ENCODE data around the gene MEST. TPM values are rescaled to one million over a fixed set of nuclear protein-coding genes. Genes with fewer than 3 reads are reported as not detected.

MEST gene
- total and polyA plus RNA-seq, 2 of the 13 experiments (the other 11 are each of a cell fraction or from before 2014, with no cell fraction given), result 49.5 to 54.6 TPM

DNA sequence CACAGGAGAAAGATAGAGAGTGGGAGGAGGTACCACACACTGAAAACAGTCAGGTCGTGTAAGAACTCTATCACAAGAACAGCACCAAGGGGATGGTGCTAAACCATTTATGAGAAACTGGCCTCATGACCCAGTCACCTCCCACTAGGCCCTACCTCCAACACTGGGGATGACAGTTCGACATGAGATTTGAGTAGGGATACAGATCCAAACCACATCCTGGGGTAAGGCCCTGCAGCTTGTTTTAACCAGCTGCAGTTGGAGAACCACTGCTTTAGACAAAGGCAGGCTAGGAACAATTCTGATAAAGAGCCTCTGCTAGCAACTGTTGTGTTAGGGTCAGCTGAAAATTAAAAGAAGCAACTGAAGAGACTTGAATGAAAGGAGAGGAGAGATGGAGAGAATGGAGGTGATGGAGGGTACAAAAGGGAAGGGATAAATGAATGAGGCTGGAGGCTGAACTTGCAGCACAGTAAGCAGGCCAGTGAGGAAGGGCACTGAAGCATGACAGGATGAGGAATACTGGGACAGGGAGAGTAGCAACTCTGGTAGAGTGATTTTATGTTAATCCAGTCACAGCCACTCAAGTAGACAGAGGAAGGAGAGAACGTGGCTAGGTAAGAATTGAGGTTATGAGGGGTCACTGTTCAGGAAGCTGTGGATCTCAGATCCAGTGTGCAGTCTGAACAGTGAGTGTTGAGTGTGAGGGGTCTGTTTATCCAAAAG, 23.6 kb downstream of the MEST start:
- 82% methylated on average over 3 of the region's 3 CpGs for WGBS (ENCODE audit: low lambda C conversion rate)
- H4K20me1 ChIP-seq (ENCODE audit: insufficient read depth, low read length), result no peaks in the 10 kb centered on the region

DNA sequence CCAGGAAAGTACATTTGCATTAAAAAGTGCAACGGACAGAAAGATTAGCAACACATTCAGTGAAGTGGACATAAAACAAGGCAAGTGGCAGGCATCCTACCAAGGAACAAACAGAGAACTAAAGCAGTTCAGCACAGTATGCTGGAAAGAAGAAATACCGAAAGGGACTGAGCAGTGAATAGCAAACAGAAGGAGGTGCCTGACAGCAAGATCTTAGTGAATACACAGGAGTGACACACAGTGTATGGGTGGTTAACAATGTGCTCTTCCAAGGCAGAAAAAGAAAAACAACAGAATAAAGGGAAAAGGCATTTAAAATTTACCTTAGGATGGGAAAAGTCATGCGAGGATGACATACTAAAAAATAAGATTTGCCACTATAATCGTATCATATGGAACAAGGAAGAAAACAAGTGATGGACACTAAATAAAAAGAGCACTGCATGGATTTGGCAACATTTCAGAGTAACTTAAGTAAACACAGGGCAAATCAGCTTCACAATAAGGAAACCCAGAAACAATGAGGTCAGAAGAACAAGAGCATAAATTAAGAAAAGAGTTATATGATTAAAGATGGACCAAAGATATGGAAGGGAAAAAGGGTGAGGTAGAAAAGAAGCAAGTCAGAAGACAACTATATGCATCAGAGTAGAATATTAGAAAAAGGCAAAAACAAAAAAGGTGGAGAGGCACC, 29.5 kb downstream of the MEST start:
- BruUV-seq (replicated peaks), result no TSS peak
- Histone ChIP-seq H3K9me3 (ENCODE audit: low read length) (no peaks in the 10 kb centered on the region), H2AFZ (ENCODE audit: low read length) (no peak overlapping the region), H3K36me3 (replicated peaks in 1 of 2; ENCODE audit: control insufficient read depth in 1 of 2, insufficient read depth in 2 of 2, low read length in 2 of 2) (0 out of 5 replicates have a peak, but pooled peaks cover 0 to 2% of the 10 kb centered on the region in 2 experiments), H3K4me1 (ENCODE audit: insufficient read depth, low read length) (no peaks in the 10 kb centered on the region), H3K4me2 (ENCODE audit: low read depth, low read length) (no peak overlapping the region), H4K20me1 (ENCODE audit: insufficient read depth, low read length) (no peaks in the 10 kb centered on the region), H3K9ac (ENCODE audit: insufficient read depth, low read depth, low read length) (no peak overlapping the region), H3K79me2 (ENCODE audit: insufficient read depth, low read length) (no peaks in the 10 kb centered on the region), H3K27ac (ENCODE audit: extremely low read length, insufficient read depth, low read length) (no peak overlapping the region), H3K27me3 (ENCODE audit: control insufficient read depth in 1 of 2, insufficient read depth in 2 of 2, low read length in 2 of 2) (no peaks in the 10 kb centered on the region), H3K4me3 (replicated peaks in 1 of 3; ENCODE audit: insufficient read depth in 1 of 3, low read depth in 2 of 3, low read length in 3 of 3) (no peak overlapping the region)
- TF ChIP-seq, protein P1, sequence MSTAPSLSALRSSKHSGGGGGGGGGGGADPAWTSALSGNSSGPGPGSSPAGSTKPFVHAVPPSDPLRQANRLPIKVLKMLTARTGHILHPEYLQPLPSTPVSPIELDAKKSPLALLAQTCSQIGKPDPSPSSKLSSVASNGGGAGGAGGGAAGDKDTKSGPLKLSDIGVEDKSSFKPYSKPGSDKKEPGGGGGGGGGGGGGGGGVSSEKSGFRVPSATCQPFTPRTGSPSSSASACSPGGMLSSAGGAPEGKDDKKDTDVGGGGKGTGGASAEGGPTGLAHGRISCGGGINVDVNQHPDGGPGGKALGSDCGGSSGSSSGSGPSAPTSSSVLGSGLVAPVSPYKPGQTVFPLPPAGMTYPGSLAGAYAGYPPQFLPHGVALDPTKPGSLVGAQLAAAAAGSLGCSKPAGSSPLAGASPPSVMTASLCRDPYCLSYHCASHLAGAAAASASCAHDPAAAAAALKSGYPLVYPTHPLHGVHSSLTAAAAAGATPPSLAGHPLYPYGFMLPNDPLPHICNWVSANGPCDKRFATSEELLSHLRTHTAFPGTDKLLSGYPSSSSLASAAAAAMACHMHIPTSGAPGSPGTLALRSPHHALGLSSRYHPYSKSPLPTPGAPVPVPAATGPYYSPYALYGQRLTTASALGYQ (CRISPR knock-in tag; IDR thresholded peaks at IDR 0.05), result no peak
- no peak for TF ChIP-seq PAX8 (CRISPR knock-in tag; IDR thresholded peaks at IDR 0.05; ENCODE audit: borderline replicate concordance)
- no peak for TF ChIP-seq NR3C1 (CRISPR knock-in tag; IDR thresholded peaks at IDR 0.05)
- FAIRE-seq (no peak), ATAC-seq (no peak), DNase-seq (ENCODE audit: low spot score) (no peak)
- ChIA-PET CTCF (ENCODE audit: low intra/inter-chr PET ratio, low total read pairs) (no interaction called here), POLR2A (no interaction called here)
- WGBS (ENCODE audit: low lambda C conversion rate), result 96% methylated on average over 4 of the region's 4 CpGs
- in situ Hi-C loops (cut with HindIII; ENCODE audit: extremely low pct_ligation_motif_present, low pct_unique_long_range_greater_than_20kb) (no loop called here), intact Hi-C loops (cut with micrococcal nuclease; ENCODE audit: unreplicated experiment) (no loop called here)

More for the DNA sequence above, 23.6 kb downstream of the MEST start:
- Histone ChIP-seq H3K4me2 (ENCODE audit: low read depth, low read length) (no peak overlapping the region), H3K4me1 (ENCODE audit: insufficient read depth, low read length) (no peaks in the 10 kb centered on the region), H3K9ac (ENCODE audit: insufficient read depth, low read depth, low read length) (no peak overlapping the region), H2AFZ (ENCODE audit: low read length) (no peak overlapping the region), H3K36me3 (replicated peaks in 1 of 2; ENCODE audit: control insufficient read depth in 1 of 2, insufficient read depth in 2 of 2, low read length in 2 of 2) (peaks cover 1 to 2% of the 10 kb centered on the region in 2 experiments; a peak in 1 of 5 replicates), H3K4me3 (replicated peaks in 1 of 3; ENCODE audit: insufficient read depth in 1 of 3, low read depth in 2 of 3, low read length in 3 of 3) (no peak overlapping the region), H3K9me3 (ENCODE audit: low read length) (no peaks in the 10 kb centered on the region), H3K27me3 (ENCODE audit: control insufficient read depth in 1 of 2, insufficient read depth in 2 of 2, low read length in 2 of 2) (no peaks in the 10 kb centered on the region), H3K79me2 (ENCODE audit: insufficient read depth, low read length) (no peaks in the 10 kb centered on the region), H3K27ac (ENCODE audit: extremely low read length, insufficient read depth, low read length) (no peak overlapping the region)
- ChIA-PET CTCF (ENCODE audit: low intra/inter-chr PET ratio, low total read pairs) (no interaction called here), POLR2A (no interaction called here)
- no peak for DNase-seq (ENCODE audit: low spot score)
- in situ Hi-C loops (cut with HindIII; ENCODE audit: extremely low pct_ligation_motif_present, low pct_unique_long_range_greater_than_20kb), result no loop called here
- ATAC-seq, result no peak
- TF ChIP-seq CBFB (CRISPR knock-in tag; IDR thresholded peaks at IDR 0.05) (no peak), CEBPG (CRISPR knock-in tag; IDR thresholded peaks at IDR 0.05) (no peak), RFXAP (CRISPR knock-in tag; IDR thresholded peaks at IDR 0.05; ENCODE audit: borderline replicate concordance) (no peak), ZNF7 (CRISPR knock-in tag; IDR thresholded peaks at IDR 0.05) (no peak), ZNF3 (CRISPR knock-in tag; IDR thresholded peaks at IDR 0.05) (no peak), TBX3 (IDR thresholded peaks at IDR 0.05; ENCODE audit: borderline replicate concordance) (no peak)
- TF ChIP-seq, protein P2, sequence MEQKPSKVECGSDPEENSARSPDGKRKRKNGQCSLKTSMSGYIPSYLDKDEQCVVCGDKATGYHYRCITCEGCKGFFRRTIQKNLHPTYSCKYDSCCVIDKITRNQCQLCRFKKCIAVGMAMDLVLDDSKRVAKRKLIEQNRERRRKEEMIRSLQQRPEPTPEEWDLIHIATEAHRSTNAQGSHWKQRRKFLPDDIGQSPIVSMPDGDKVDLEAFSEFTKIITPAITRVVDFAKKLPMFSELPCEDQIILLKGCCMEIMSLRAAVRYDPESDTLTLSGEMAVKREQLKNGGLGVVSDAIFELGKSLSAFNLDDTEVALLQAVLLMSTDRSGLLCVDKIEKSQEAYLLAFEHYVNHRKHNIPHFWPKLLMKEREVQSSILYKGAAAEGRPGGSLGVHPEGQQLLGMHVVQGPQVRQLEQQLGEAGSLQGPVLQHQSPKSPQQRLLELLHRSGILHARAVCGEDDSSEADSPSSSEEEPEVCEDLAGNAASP (CRISPR knock-in tag; IDR thresholded peaks at IDR 0.05; ENCODE audit: borderline replicate concordance), result no peak
- no TSS peak for BruUV-seq (replicated peaks)
- intact Hi-C loops (cut with micrococcal nuclease; ENCODE audit: unreplicated experiment), result no loop called here
- no peak for FAIRE-seq
